ENCODE measurements around the gene PATL2. TPM values are rescaled to one million over a fixed set of nuclear protein-coding genes. Genes with fewer than 3 reads are reported as not detected.

PATL2 gene
- total RNA-seq, 2 experiments from 2014 or later = 17.4 to 21.9 TPM

DNA sequence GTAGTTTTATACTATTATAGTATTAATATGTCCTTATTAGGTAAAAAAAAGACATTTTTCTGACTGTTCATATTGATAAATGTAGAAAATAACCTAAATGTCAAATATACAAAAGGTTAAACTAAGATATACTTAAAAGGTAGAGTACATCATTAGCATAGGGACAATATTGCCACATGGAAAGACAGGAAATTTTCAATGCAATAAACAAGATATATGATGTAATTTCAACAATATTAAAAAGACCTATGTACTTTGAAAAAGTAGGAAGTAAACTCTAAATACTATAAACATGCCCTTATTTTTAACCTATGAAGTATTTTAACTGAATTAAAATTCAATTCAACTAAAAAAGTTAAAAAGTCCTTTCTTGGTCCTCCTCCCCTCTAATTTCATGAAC, 49.5 kb downstream of the PATL2 start:
- ATAC-seq (ENCODE audit: poor library complexity) (no peak), DNase-seq (no peak)
- Mint-ChIP-seq H3K27ac (peak overlapping the region; percentile 96), H3K36me3 (ENCODE audit: low read depth) (peaks cover 52% of the 10 kb centered on the region), H3K4me3 (peak overlapping the region; percentile 61), H3K4me1 (ENCODE audit: low read depth) (peaks cover 56% of the 10 kb centered on the region), H3K9me3 (no peaks in the 10 kb centered on the region), H3K27me3 (no peaks in the 10 kb centered on the region)
- intact Hi-C loops (cut with DNase I, micrococcal nuclease) = loop anchor here (1.0 to 10.0 kb wide), 3 partner anchors 67 to 124 kb away; partner anchors contain the start of gene EIF3J (in 1 of the 2)
- CTCF ChIA-PET = interaction anchor here (1.3 to 4.1 kb wide), 4 partner anchors 51 to 83 kb away, joined by 4 to 115 read pairs (median 51); partner anchors contain the start of genes B2M, PATL2 and TRIM69
- no peaks in the 10 kb centered on the region for H3K9me3 ChIP-seq (ENCODE audit: control insufficient read depth in 1 of 2, insufficient read depth in 1 of 2, low read length in 2 of 2)
- POLR2A ChIA-PET = interaction anchor here (2.5 to 49.9 kb wide), 3 partner anchors 10 to 60 kb away, joined by 15 to 4232 read pairs (median 632); partner anchors contain the start of genes B2M, PATL2 and TRIM69
- H3K36me3 ChIP-seq (ENCODE audit: insufficient read depth, low read length) = peaks cover 18% of the 10 kb centered on the region
- TF ChIP-seq, protein P1, sequence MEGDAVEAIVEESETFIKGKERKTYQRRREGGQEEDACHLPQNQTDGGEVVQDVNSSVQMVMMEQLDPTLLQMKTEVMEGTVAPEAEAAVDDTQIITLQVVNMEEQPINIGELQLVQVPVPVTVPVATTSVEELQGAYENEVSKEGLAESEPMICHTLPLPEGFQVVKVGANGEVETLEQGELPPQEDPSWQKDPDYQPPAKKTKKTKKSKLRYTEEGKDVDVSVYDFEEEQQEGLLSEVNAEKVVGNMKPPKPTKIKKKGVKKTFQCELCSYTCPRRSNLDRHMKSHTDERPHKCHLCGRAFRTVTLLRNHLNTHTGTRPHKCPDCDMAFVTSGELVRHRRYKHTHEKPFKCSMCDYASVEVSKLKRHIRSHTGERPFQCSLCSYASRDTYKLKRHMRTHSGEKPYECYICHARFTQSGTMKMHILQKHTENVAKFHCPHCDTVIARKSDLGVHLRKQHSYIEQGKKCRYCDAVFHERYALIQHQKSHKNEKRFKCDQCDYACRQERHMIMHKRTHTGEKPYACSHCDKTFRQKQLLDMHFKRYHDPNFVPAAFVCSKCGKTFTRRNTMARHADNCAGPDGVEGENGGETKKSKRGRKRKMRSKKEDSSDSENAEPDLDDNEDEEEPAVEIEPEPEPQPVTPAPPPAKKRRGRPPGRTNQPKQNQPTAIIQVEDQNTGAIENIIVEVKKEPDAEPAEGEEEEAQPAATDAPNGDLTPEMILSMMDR (IDR thresholded peaks at IDR 0.05) = no peak
- H3K27ac ChIP-seq (ENCODE audit: low read depth in 1 of 2, low read length in 2 of 2) = peak overlapping the region; percentile 97
- H3K4me1 ChIP-seq (ENCODE audit: insufficient read depth, low read length) = peaks cover 42% of the 10 kb centered on the region
- H3K4me3 ChIP-seq (ENCODE audit: low read length) = peak overlapping the region; percentile 90
- H3K27me3 ChIP-seq (ENCODE audit: control insufficient read depth in 1 of 2, insufficient read depth in 2 of 2, low read length in 2 of 2) = no peaks in the 10 kb centered on the region

DNA sequence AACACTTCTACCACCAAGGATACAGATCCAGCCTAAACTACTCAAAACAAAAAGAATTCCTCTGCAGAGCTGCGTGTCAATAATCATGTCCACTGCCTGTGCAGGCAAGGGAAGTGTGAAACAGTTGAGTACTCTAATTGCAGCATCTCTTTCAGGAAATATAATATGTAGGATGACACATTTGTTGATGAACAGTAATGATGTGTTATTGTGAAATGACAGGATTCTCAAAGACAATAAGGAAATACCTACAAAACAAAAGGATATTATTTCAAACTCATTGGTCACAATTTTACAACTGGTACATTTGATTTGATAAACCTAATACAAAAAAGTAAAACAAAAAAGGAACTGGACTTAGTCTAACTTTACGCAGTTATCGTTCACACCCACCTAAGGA, 52.1 kb downstream of the PATL2 start:
- H3K4me1 Mint-ChIP-seq (ENCODE audit: low read depth) = peaks cover 47% of the 10 kb centered on the region
- H3K4me3 Mint-ChIP-seq = no peak overlapping the region
- DNase-seq = no peak
- H3K27me3 ChIP-seq (ENCODE audit: control insufficient read depth in 1 of 2, insufficient read depth in 2 of 2, low read length in 2 of 2) = no peaks in the 10 kb centered on the region
- no peak overlapping the region for H3K27ac Mint-ChIP-seq
- TF ChIP-seq, protein P1 (IDR thresholded peaks at IDR 0.05) = no peak
- no peaks in the 10 kb centered on the region for H3K9me3 Mint-ChIP-seq
- H3K36me3 ChIP-seq (ENCODE audit: insufficient read depth, low read length) = peaks cover 38% of the 10 kb centered on the region
- no peaks in the 10 kb centered on the region for H3K9me3 ChIP-seq (ENCODE audit: control insufficient read depth in 1 of 2, insufficient read depth in 1 of 2, low read length in 2 of 2)
- H3K36me3 Mint-ChIP-seq (ENCODE audit: low read depth) = peaks cover 73% of the 10 kb centered on the region
- H3K4me3 ChIP-seq (ENCODE audit: low read length) = no peak overlapping the region
- intact Hi-C loops (cut with DNase I, micrococcal nuclease) = no loop called here
- H3K4me1 ChIP-seq (ENCODE audit: insufficient read depth, low read length) = peaks cover 19% of the 10 kb centered on the region
- H3K27me3 Mint-ChIP-seq = no peaks in the 10 kb centered on the region
- no peak for ATAC-seq (ENCODE audit: poor library complexity)
- CTCF ChIA-PET = no interaction called here
- POLR2A ChIA-PET = interaction anchor here (49.9 kb wide), 1 partner anchor 63 kb away, joined by 4232 read pairs; the partner anchor contains the start of genes B2M, PATL2 and TRIM69
- H3K27ac ChIP-seq (ENCODE audit: low read depth in 1 of 2, low read length in 2 of 2) = no peak overlapping the region

DNA sequence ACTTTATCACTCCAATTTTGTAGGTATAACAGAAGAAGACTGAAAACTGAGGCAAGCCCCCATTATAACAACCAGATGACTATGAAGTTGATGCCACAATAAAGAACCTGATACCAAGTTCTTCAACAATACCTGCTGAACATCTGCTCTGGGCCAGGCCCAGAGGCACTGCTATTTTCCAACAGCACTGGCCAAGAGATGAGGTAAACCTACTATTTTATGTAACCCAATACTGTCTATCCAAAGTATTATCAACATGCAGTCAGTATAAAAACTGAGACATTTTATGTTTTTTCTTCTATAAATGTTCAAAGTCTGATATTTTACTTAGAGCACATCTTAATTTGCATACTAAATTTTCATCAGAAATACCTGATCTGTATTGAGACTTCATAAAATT, 53.7 kb downstream of the PATL2 start:
- ATAC-seq (ENCODE audit: poor library complexity) = no peak
- ChIA-PET POLR2A (interaction anchor here (1.2 to 49.9 kb wide), 2 partner anchors 42 to 64 kb away, joined by 3 to 4232 read pairs; partner anchors contain the start of genes B2M, PATL2 and TRIM69), CTCF (interaction anchor here (1.7 kb wide), 1 partner anchor 80 kb away, joined by 3 read pairs; no protein-coding TSS in a partner anchor)
- Mint-ChIP-seq H3K36me3 (ENCODE audit: low read depth) (peaks cover 72% of the 10 kb centered on the region), H3K27ac (no peak overlapping the region), H3K27me3 (no peaks in the 10 kb centered on the region), H3K4me3 (no peak overlapping the region), H3K4me1 (ENCODE audit: low read depth) (peaks cover 45% of the 10 kb centered on the region), H3K9me3 (no peaks in the 10 kb centered on the region)
- no peaks in the 10 kb centered on the region for H3K27me3 ChIP-seq (ENCODE audit: control insufficient read depth in 1 of 2, insufficient read depth in 2 of 2, low read length in 2 of 2)
- H3K36me3 ChIP-seq (ENCODE audit: insufficient read depth, low read length) = peaks cover 47% of the 10 kb centered on the region
- DNase-seq = no peak
- TF ChIP-seq, protein P1 (IDR thresholded peaks at IDR 0.05) = no peak
- H3K4me1 ChIP-seq (ENCODE audit: insufficient read depth, low read length) = peaks cover 7% of the 10 kb centered on the region
- H3K9me3 ChIP-seq (ENCODE audit: control insufficient read depth in 1 of 2, insufficient read depth in 1 of 2, low read length in 2 of 2) = no peaks in the 10 kb centered on the region
- no peak overlapping the region for H3K4me3 ChIP-seq (ENCODE audit: low read length)
- no peak overlapping the region for H3K27ac ChIP-seq (ENCODE audit: low read depth in 1 of 2, low read length in 2 of 2)
- intact Hi-C loops (cut with DNase I, micrococcal nuclease) = no loop called here

Data from CD4-positive, alpha-beta T cell (primary cell).